D341Med (cell line): ENCODE results near the gene CHMP2A.
"Not testable (repeated sequence)": the region's sequence is repeated elsewhere in the genome, so short reads cannot be mapped to it uniquely, and the experiment has no call there.

ENCODE experiments used
- DNase-seq: peaks from one replicate; pipeline ENCODE4 v3.0.0; 2012; ENCODE audit warnings: low spot score

CHMP2A gene

DNA sequence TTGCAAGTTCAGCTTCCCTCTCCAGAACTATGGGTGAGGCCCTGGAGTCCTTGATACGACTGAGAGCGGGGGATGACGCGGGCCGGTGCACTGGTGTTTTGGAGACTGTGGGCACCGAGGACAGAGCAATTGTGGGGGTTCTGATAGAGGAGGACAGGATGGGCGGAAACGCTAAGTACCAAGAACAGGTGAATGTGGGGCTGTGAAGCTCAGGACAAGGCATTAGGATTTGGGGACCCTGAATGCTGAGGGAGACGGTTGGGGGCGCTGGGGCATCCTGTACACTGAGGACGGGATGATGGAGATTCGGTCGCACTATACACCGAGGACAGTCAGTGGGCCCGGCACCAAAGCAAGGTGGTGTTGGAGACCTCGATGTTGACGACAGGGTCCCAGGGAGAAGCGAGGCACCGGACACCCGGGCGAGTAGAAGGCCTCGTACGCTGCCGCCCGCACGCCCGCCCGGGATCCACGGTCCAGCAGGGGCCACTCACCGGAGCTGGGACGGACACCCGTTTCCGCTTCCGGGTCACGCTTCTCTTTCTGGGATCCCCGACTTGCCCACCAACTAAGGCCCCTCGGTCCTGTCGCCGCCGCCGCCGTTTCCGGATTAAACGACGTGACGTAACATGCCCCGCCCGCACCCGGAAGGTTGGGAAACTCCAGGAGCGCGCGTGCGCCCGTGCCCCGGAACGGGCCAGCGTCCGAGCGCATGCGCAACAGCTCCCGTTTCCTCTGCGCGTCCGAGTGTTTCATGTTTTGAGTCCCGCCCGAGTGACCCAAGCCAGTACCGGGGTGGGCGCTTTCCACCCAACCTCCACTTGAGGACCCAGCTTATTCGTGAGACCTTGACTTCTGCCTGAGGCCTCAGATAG, at the start of gene CHMP2A:
Gene CHMP2A (minus strand): TSS at position 612 of the 875 bp plus-strand sequence. CDS start 893 bp downstream, outside the sequence.
- DNase-seq = peak; percentile 96

DNA sequence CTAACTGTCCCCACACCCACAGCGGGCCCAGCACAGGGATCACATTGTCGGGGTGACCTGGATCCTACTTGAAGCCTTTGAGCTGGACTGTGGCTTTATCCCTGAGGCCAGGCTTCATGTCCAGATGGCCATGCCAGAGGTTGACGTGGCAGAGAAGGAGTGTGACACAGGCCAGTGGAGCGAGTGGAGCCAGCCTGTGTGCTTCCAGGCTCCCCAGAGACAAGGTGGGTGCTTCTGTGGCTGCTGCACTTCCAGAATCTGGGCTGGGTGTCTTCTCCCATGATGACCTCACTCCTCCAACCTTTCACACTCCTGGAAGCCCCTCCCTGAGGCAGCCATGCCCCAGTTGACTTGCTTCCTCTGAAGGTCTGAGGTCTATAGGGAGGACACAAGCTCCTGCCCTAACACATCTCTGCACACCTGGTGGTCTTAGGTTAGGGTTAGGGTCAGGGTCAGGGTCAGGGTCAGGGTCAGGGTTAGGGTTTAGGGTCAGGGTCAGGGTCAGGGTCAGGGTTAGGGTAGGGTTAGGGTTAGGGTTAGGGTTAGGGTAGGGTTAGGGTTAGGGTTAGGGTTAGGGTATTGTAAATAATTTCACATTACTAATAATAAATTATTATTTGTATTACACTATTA, 31.3 kb upstream of the CHMP2A start:
- no peak for DNase-seq

DNA sequence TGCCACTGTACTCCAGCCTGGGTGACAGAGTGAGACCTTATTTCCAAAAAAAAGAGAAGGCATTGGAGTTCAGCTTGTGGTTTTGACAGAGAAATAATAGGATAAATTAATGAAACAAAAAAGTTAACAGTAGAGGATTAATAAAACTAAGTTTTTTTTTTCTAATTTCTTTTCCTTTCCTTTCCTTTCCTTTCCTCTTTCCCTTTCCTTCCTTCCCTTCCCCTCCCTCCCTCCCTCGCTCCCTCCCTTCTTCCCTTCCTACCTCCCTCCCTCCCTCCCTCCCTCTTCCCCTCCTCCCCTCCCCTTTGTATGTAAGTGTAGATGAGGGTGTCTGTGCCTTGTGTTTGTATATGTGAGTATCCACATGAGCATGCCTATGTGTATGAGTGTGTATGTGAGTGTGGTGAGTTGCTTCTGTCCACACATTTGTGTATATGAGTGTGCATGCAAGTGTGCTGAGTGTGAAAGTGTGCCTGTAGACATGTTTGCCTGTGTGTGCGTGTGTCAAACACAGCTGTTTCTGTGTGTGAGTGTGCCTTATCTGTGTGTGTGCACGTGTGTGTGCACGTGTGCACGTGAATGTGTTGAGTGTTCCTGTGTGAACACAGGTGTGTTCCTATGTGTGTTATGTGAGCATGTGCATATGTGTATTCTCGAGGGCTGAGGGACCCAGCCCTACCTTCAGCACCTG, 30.7 kb upstream of the CHMP2A start:
- no peak for DNase-seq

- DNase-seq = no peak
These were observed 29.9 kb upstream of the CHMP2A start for GRCh38 chr19:58584498-58585441.

DNA sequence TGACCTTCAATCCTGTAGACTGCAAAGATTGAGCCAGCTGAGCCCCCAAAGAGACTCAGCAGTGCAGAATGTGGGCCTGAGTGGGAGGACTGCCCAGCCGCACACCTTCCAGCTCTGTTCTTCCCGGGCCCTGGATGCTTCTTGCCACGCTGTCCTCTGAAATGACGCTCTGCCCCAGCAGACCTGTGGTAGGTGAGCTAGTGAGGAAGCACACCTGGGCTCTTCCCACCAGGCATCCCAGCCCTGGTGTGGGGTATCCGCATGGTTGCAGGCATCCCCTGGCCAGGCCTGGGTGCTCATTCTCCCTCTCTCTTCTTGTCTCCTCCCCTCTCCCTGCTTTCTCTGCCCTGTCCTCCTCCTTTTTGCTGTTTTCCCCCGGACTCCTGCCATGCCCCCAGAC, 28.1 kb upstream of the CHMP2A start:
- DNase-seq = no peak

DNA sequence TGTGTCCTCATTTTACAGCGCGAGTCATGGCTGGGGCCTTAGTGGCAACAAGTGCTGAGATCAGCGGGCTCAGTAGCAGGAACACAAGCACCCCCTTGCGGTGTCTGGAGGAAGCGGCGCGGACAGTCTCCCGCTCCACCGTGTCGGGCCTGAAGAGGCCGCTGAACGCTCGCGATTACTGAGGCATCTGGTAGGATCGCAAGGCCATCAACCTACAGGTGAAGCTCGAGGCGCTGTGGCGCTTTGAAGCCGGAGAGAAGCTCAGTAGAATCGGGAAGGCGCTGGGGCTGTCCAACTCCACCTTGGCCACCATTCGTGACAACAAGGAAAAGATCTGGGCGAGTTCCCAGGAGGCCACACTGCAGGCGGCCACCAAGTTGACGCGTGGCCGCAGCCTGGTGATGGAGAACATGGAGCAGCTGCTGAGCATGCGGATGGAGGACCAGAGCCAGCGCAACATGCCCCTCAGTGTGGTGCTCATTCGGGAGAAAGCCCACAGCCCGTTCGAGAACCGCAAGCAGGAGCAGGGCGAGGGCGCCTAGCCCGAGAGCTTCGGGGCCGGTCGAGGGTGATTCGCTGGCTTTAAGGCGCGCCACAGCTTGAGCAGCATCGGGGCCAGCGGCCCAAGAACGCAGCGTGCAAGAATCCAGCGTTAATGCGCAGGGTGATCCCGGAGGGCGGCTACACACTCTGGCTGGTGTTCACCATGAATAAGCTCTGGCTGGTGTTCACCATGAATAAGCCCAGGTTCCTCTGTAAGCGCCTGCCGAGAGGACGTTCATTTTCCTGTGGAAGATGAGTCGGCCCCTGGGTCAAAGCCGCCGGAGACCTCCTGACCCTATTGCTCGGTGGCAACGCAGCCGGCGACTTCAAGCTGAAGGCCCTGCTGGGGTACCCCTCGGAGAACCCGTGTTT, 26.6 kb upstream of the CHMP2A start:
- DNase-seq = peak; percentile 63

DNA sequence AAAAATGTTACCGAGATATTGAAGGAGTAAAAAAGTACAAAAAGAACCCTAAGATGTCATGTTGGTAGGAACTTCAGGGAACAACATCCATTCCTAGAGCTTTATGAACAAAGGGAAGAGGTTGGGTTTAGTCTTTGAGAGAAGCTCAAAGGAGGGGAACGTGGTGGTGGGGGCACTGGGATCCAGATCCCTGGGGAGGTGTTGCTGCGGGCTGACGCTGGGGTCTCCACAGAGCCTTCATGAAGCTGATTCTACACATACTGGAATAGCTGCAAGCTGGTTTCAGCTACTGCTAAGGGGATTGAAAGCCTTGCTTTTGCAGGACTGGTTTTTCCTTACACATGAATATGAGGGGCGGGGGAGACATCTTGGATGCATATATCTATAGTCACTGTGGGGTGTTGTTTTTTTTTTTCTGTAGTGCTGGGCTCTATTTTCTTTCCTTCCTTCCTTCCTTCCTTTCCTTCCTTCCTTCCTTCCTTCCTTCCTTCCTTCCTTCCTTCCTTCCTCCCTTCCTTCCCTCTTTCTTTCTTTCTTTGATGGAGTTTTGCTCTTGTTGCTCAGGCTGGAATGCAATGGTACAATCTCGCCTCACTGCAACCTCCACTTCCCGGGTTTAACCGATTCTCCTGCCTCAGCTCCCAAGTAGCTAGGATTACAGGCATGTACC, 24.7 kb upstream of the CHMP2A start:
- no peak for DNase-seq

DNA sequence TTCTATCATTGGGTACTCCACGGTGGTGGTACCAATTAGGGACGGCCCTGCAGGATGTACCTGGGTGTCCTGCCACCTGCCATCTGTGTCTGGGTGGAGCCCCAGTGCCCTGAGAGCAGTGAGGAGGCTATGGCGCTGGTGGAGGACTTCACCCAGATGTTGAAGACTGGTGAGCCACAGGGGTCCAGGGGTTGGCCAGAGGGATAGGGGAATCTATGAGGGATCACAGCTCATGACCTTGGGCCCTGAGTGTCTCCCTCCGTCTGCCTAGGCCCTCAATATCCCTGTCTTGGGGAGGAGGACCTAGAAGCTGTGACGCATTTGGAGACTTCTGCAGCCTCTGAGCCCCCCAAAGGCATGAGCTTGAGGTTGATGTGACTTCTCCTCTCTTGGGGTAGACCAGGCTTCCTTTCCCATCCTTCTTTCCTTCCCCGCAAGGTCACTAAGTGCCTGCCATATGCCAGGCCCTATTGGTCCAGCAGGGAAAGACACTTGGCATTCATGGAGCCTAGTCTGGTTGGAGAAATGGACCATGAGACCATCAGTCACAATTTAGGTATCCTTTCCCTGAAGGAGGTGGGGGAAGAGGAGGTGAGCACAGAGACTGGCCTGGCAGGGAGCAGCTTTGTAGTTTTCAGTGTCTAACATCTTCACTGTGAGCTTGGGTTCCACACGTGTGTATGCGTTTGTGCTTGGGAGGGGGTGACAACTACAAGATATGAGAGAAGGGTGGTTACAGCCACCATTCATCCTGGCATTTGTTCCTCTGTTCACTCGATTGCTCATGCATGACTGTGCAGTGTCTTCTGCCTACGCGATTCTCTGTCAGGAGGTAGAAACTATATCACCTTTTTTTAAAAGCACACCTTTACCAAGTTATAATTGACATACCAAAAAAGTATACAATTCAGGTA, 23.4 kb upstream of the CHMP2A start:
- DNase-seq = no peak

DNA sequence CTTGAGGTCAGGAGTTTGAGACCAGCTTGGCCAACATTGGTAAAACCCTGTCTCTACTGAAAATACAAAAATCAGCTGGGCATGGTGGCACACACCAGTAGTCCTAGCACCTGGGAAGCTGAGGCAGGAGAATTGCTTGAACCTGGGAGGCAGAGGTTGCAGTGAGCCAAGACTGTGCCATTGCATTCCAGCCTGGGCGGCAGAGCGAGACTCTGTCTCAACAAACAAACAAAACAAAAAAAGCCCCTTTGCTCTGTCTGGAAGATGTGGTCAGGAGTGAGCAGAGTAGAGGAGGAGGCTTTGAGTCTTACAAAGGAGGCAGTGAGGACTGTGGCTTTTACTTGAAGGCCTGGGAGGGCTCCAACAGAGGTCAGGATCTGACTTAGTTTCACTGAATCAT, 22.7 kb upstream of the CHMP2A start:
- not testable (repeated sequence) for DNase-seq

DNA sequence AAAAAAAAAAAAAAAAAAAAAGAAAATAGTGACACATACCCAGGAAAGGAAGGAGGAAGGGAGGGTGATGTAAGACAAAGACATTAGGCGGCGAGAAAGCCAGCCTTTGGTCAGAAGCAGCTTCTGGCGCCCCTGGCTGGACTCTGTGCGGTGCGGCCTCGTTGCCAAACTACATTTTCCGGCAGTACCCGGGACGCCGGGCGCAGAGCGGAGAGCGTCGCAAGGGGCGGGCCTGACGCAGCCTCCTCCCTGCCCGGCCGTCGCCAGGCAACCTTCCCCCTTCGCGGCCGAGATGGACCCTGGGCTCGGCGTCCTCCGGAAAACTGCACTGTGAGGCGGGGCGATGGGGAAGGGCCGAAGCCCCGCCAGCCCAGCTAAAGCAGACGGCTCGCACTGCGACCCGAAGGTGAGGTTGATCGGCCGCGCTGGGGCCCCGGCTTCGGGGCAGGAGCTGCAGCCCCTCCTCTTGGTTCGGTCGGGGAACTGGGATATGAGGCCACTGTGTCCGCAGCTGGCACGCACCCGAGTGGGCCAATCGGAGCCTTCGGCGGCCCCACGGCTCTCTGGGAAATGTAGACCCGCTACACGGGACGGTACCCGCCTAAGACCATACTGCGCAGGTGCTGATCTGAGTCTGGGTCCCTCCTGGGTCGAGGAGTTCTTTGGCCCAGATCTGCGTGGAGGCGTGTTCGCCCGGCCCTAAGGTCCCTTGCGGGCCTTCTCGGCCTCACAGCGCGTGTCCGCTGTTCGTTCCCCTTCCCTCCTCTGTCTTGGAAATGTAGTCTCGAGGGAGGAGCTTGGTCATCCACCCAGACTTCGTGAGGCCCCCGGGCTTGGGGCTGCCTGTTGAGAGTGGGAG, 20.5 kb upstream of the CHMP2A start:
- DNase-seq = peak; percentile 89

DNA sequence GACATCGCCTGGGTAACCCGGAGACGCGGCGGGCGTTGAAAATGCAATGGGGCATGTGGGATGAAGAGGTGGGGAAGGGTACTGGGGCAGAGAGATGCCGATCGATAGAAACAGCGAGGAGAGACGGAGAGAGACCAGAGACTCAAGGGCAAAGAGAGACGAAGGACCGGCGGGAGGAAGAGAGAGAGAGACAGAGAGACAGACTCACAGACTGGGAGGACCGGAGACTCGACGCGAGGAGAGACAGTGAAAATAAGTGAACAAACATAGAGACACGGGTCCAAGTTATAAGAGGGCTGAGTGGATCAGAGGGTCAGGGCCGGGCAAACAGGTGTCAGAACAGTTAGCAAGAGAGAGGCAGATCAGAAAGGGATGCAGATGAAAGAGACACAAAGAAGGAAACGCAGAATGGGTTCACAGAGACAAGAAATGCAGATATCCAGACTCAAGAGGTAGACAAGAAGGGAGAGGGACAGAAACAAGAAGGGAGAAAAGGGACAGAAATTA, 18.8 kb upstream of the CHMP2A start:
- no peak for DNase-seq

DNA sequence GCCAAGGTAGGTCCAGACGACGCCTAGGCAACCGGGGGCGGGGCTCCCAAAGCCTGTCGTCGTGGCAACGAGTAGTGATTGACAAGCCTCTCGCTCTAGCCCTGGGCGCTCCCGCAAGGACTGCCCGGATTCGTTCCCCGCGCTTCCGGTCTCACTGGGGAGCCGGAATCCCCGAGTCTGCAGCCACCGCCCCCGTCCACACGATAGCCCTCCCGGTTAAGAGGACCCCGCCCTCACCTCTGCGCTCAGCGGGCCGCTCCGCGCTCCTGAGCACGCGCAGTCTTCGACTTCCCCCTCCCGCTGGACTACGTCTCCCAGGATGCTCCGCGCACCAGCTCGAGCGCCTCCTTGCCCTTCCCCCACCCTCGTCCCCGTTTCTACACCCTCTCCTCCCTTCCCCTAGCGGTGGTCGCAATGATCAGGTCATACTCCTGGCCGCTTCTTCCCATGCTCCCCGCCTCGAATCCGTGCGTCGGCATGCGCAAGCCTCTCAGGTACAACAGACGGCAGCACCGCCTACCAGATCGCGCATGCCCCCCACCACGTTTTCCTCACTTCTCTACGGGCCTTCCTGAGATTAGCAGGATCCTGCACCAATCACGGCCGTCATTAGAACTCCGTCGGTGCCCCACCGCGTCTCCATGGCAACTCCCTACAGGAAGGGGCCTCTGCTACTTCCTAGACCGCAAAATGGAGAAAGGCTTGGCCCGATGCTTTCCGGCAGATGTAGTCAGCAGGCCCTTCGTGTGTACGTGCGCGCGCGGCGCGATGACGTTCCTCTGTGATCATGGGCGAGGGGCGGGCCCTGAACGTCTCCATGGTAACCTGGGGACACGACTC, 18.1 kb upstream of the CHMP2A start, which contains the start of gene MZF1:
Gene MZF1 (minus strand): TSS at position 518 of the 840 bp plus-strand sequence. CDS start 1,946 bp downstream, outside the sequence.
- peak; percentile 93 for DNase-seq

DNA sequence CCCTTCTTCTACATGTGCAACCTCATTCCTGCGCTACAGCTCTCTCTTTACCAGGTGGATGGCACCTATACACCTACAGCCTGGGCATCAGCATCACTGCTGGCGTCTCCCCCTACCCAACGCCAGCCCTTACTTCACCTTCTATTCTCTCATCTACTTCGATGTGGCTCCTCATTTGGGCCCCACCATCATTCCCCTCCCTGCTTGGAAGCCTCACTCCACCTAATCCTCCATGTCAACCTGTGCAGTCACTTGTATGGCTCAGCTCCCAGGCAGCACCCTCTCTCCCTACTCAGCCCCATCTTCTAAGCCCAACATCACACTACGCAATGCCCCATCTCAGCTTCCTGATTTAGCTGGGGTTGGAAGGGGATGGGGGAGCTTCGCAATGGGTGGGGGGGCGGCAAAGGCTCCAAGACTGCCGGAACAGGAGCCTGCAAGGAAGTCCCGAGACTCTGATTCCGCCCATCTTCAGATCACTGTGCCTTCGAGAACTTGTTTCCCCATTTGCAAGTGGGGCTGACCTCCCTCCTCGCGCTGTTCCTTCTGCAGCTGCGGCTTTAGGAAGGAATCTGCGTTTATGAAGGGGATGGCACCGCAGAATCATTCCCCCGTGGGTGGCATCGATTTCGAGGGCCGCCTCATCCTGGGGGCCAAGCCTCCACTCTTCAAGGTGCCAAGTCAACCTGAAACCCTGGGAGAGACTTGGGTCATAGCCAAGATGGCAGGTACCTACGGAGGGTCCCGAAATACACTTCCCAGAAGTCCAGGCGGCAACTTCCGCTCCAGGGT, 17.3 kb upstream of the CHMP2A start:
- DNase-seq = no peak

DNA sequence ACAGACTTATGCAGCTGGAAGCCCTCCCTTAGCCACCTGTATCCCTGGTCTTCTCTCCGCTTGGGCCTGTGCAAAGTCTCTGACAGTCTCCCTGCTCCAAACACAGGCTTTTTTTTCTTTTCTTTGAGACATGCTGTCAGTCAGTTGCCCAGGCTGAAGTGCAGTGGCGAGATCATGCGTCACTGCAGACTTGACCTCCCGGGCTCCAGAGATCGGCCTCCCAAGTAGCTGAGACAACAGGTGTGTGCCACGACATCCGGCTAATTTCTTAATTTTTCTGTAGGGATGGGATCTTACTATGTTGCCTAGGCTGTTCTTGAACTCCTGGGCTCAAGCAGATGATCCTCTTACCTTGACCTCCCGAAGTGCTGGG, 16.7 kb upstream of the CHMP2A start:
- no peak for DNase-seq

DNA sequence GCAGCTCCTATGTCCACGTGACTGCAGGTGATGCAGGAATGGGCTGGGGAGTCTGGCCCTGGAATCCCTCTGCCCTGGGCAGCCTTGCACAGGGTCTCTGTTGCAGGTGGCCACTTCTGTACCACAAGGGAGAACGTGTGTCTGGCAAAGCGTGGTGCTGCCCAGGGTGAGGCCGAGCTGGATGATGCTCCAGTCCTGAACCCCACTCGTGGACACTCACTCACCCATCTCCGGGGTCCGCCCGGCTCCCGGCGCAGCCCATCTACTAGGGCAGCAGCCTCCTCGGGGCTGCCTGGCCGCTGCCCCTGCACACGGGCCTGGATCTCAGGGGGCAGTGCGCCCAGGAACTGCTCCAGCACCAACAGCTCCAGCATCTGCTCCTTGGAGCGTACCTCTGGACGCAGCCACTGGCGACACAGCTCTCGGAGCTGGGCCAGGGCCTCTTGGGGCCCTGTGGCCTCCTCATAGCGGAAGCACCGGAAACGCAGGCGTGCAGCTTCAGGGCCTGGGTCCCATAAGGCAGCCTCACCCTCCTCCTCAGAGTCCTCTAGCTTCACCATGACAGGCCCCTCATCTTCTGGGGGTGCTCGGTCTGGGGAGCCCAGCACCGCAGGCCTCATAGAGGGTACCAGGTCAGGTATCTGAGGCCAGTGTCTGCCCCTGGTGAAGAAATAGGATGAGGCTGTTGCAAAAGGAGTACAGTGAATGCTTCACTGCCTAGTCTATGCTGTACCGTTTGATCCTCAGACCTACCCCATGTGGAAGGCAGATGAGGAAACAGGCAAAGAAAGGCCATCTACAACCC, 16.1 kb upstream of the CHMP2A start:
- DNase-seq = no peak
